Ovary (tissue), 3 donors: ENCODE data around the gene COPA.

Source experiments
- POLR2A ChIP-seq: fragments of 450-650 bp; IDR thresholded peaks from one replicate; pipeline ENCODE4 v1.6.1; 2017; ENCODE audit warnings: antibody characterized with exemption, mild to moderate bottlenecking, moderate library complexity
- TF ChIP-seq, protein P1 (sequence below), 3 donors: fragments of 450-650 bp in 2 of 3; fragments of 200-600 bp in 1 of 3; IDR thresholded peaks; one replicate each; pipeline versions ENCODE4 v1.5.1 to v1.8.0; 2016 to 2022; ENCODE audit warnings: antibody characterized with exemption in 3 of 3, mild to moderate bottlenecking in 1 of 3
- donor health status: DM: no; HTN: no; CAD: no.

DNA sequence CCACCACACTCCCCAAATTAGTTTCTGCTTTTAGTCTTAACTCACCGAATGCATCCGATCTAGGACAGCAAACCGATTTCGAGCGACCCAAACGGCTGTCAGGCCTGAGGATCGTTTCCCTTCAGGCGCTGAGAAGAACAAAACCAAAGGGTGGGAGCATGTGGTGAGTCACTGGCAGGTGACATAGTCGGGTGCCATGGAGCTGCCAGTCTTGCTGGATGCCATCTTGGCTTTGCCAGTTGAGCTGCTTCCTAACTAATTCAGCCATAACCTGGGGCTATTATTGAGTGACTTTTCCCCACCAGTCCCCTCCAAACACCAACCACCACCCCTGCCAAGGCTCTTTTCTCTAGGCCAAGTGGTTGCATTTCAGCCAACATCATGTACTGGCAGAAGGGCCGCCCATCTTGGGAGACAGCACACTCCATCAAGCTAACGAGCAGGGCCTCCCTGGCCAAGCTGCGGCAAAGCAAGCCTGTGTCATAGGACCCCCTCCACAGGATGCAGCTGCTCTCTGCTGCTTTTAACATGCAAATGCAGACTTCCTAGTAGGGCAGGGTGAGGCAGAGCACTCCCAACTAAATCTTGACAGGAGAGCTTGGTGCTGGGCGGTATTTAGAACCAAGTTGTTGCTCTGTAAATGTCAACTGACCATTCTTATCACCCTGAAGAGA is 35.8 kb downstream of the COPA start:
- TF ChIP-seq, protein P1, sequence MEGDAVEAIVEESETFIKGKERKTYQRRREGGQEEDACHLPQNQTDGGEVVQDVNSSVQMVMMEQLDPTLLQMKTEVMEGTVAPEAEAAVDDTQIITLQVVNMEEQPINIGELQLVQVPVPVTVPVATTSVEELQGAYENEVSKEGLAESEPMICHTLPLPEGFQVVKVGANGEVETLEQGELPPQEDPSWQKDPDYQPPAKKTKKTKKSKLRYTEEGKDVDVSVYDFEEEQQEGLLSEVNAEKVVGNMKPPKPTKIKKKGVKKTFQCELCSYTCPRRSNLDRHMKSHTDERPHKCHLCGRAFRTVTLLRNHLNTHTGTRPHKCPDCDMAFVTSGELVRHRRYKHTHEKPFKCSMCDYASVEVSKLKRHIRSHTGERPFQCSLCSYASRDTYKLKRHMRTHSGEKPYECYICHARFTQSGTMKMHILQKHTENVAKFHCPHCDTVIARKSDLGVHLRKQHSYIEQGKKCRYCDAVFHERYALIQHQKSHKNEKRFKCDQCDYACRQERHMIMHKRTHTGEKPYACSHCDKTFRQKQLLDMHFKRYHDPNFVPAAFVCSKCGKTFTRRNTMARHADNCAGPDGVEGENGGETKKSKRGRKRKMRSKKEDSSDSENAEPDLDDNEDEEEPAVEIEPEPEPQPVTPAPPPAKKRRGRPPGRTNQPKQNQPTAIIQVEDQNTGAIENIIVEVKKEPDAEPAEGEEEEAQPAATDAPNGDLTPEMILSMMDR (IDR thresholded peaks at IDR 0.05), result no peak
- no peak for TF ChIP-seq POLR2A
